GM21576 (cell line): ENCODE results near the gene ARHGEF6.
"Not testable (repeated sequence)": the region's sequence is repeated elsewhere in the genome, so short reads cannot be mapped to it uniquely, and the experiment has no call there.

Experiments
- ATAC-seq: cut with Tn5 transposase; IDR thresholded peaks from one replicate; pipeline ENCODE4 v1.9.1; 2021; ENCODE audit warnings: mild to moderate bottlenecking, moderate library complexity; ENCODE audit not compliant: unreplicated experiment

ARHGEF6 gene, protein sequence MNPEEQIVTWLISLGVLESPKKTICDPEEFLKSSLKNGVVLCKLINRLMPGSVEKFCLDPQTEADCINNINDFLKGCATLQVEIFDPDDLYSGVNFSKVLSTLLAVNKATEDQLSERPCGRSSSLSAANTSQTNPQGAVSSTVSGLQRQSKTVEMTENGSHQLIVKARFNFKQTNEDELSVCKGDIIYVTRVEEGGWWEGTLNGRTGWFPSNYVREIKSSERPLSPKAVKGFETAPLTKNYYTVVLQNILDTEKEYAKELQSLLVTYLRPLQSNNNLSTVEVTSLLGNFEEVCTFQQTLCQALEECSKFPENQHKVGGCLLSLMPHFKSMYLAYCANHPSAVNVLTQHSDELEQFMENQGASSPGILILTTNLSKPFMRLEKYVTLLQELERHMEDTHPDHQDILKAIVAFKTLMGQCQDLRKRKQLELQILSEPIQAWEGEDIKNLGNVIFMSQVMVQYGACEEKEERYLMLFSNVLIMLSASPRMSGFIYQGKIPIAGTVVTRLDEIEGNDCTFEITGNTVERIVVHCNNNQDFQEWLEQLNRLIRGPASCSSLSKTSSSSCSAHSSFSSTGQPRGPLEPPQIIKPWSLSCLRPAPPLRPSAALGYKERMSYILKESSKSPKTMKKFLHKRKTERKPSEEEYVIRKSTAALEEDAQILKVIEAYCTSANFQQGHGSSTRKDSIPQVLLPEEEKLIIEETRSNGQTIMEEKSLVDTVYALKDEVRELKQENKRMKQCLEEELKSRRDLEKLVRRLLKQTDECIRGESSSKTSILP

GRCh38 chrX:136780763-136781162 is at the start of gene ARHGEF6:
Gene ARHGEF6, minus strand, starts transcription at chrX:136780932. Its CDS starts 50 bp downstream, at chrX:136780882.
- no peak for ATAC-seq

GRCh38 chrX:136829413-136829812 is 48.7 kb upstream of the ARHGEF6 start:
- ATAC-seq, result no peak

DNA sequence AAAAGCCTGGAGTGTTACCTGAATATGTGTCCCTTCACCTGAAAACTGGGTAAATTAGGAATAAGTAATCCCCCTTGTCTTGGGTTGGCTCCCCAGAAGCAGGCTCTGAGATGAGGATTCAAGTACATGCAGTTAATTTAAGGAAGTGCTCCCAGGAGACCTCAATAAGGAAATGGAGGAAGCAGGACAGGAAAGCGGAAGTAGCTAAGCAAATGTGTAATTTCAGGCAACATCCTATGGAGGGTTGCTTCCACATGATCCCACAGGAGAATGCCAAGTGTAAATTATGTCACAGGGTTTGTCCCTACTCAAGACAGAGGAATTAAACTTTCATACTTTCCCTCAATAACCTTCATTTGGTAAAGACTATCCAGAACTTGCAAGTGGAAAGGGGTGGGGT is 48.1 kb upstream of the ARHGEF6 start:
- no peak for ATAC-seq

DNA sequence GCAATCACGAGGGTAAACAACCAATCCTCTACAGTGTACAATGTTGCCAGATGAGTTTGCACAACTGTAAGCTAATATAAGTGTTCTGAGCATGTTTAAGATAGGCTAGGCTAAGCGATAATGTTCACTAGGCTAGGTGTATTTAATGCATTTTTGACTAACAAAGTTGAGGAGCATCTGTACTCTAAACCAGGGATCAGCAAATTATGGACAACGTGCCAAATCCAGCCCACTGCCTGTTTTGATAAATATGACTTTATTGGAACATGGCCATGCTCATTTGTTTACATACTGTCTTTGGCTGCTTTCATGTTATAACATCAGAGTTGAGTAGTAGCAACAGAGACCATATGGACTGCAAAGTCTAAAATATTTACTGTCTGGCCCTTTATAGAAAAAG is 46.3 kb upstream of the ARHGEF6 start:
- ATAC-seq, result no peak

- ATAC-seq, result no peak
These were observed 45.0 kb upstream of the ARHGEF6 start for GRCh38 chrX:136825771-136826170.

DNA sequence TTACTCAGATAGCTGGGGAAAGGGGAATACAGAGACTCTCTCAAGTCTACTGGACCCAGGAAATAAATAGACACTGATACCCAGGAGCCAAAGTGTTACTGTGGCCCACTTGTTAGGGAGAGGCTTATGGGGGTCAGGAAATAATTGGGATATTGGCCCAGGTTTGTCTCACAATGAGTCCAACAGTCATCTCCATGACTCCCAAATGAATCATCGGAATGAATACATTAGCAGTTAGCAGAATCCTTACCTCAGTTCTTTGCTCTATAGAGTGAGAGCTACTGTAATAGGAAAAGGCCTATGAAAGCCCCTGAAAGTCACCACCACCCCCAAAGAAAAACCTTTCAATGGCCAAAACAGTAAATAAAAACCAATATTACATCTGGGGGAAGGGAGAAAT is 42.4 kb upstream of the ARHGEF6 start:
- ATAC-seq, result no peak

- no peak for ATAC-seq
These were observed 41.8 kb upstream of the ARHGEF6 start for GRCh38 chrX:136822337-136823095.

- not testable (repeated sequence) for ATAC-seq
These were observed 39.0 kb upstream of the ARHGEF6 start for GRCh38 chrX:136819756-136820155.

DNA sequence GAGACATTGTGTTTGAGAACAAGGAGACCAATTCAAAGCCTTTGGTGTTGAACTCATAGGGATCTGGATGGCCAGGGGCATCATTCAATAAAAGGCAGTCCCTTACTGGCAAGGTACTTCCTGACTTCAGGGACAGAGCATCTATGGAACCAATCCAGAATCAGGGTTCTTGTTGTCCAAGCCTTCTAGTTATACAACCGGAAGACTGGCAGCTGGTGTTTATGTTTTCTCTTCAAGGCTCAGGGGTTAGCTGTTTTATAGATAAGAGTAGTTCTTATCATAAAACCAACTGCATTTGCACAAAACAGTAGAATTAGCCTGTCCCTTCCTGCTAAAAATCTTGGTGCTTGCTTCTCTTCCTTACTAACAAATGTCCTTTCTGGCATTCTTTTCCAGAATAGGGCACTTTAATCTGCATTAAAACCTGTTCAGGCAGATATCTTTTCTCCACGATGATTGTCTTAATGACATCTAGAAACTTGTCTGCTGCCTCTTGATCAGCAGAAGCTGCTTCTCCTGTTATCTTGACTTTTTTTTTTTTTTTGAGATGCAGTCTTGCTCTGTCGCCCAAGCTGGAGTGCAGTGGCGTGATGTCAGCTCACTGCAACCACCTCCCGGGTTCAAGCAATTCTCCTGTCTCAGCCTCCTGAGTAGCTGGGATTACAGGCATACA is 38.4 kb upstream of the ARHGEF6 start:
- no peak for ATAC-seq

DNA sequence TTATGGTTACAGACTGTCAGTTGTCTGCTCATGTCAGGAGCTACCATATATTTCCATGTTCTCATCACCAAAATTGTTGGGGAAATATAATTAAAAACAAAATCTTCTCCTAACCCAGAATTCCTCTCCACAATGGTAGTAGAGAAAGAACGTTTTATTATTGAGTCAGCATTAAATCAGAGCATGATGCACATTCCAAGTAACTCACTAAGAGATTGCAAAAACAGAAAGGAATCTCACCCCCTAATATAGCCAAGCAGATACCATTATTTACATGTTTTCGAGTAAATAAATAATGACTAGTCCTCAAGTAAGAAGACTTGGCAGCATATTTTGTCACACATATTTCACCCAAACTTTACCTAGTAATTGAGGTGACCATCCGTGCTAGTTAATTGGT is 36.2 kb upstream of the ARHGEF6 start:
- ATAC-seq, result no peak

DNA sequence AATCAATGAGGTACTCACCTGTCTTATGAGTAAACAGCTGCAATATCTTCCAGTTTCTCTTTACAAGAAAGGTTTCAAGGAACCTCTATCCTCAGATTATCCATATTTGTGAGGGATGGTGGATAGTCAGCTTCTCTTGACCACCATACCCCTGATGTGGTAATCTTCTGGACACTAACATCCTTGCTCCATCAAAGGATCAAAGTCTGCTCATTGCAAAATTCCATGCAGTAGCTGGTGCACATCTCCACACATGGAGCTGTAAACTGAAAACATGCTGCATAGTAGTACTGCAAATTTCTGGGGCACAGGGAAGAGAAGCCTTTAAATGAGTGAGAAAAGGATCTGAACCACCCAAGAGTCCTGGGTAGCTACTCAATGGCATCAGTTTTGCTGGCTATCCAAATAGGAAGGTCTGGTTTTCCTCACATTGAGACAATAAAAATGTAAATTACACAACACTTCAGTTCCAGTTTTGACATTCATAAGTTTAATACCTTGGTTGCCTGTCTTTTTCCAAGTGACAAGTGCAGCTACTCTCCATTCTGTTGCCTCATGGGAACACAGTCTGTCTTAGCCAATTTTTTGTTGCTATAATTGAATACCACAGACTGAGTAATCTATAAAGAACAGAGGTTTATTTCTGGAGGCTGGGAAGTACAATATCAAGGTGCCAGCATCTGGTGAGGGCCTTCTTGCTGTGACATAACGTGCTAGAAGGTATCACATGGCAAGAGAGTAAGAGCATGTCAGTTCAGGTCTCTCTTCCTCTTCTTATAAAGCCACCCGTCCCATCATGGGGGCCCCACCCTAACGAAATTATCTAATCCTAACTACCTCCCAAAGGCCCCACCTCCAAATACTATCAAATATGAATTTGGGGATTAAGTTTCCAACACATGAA is 34.4 kb upstream of the ARHGEF6 start:
- no peak for ATAC-seq

DNA sequence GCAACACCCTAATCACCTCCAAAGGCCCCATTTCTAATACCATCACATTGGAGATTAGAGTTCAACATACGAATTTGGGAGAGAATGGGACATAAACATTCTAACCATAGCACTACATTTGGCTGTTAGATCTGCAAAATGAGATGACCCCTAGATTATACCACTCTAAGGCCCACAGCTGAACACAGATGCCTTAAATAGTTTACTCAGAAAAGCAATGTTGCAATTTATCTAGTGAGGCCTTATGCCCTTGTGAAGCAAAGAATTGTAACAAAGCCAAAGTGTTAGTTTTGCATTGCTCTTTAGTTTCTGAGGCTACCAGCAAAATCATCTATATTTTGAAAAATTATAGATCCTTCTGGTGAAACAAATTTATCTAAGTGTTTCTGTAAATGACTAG is 31.6 kb upstream of the ARHGEF6 start:
- ATAC-seq, result no peak

- no peak for ATAC-seq
These were observed 29.8 kb upstream of the ARHGEF6 start for GRCh38 chrX:136810493-136810892.

DNA sequence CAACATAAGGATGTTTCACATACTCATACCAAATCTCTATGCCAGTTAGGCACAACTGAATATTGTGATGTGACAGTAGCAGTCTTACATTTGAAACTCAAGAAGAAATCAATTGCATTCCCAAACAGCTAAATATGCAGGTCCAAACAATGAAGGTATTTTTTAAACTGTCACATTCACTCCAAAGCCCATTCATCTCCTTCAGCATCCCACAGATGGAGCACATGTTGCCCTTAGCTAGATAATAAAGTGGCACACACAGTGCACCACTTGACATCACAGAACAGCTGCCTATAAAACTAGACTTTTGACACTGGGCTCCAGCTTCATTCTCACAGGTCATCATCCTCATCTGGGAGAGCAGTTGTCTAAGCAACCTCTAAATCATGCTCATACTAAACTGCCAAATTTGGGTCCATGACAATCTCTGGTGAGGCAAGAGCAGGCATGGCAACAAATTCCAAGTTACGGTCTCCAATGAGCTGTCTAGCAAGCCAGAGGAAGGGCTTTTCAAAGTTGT is 26.2 kb upstream of the ARHGEF6 start:
- no peak for ATAC-seq

- ATAC-seq, result no peak
These were observed 21.8 kb upstream of the ARHGEF6 start for GRCh38 chrX:136802515-136802914.

DNA sequence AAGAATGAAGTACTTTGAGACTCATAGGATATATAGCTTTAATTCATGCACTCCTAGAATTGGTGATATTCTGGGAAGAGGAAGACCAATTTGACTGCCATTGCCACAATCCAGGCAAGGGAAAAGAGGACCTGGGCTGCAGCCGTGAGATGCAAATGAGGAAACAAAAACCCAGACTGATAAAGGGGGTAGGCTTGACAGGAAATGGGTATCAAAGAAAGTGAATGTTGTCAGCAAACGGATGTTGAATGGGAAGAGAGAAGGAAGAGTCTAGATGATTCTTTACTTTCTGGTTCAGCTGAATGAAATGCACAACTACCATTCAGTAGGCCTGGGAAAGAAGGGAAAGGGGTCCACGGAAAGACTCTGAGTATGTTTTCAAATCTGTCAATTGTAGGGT is 17.1 kb upstream of the ARHGEF6 start:
- no peak for ATAC-seq

DNA sequence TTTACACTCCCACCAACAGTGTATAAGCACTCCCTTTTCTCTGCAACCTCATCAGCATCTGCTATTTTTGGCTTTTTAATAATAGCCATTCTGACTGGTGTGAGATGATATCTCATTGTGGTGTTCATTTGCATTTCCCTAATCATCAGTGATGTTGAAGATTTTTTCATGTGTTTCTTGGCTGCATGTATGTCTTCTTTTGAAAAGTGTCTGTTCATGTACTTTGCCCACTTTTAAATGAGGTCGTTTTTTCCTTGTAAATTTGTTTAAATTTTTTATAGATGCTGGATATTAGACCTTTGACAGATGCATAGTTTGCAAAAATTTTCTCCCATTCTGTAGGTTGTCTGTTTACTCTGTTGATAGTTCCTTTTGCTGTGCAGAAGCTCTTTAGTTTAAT is 14.4 kb upstream of the ARHGEF6 start:
- not testable (repeated sequence) for ATAC-seq

DNA sequence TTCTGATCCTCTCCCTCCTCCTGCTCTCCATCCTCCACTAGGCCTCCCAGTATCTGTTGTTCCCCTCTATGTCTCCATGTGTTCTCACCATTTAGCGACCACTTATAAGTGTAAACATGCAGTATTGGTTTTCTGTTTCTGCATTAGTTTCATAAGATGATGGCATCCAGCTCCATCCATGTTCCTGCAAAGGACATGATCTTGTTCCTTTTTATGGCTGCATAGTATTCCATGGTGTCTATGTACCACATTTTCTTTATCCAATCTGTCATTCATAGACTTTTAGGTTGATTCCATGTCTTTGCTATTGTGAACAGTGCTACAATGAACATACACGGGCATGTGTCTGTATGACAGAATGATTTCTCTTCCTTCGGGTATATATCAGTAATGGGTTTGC is 13.9 kb upstream of the ARHGEF6 start:
- ATAC-seq, result not testable (repeated sequence)

- ATAC-seq, result no peak
These were observed 13.3 kb upstream of the ARHGEF6 start for GRCh38 chrX:136794080-136794479.

DNA sequence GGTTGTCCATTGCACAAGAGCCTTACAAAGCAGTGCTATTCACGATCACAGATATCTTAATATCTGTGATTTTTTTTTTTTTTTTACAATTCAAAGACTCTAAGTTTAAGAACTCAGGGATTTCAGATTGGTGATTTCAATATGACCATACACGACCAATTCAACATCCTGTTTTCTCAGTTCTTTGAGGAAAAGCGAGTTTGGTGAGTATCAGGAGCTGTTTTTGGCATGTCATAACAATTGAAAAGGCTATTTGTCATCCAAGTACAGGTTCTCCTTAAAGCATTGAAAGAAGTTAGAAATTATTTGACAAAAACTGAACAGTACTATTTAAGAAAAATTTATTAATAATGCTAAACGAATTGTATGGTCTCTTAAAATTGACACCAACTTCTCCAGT is 9.1 kb upstream of the ARHGEF6 start:
- ATAC-seq, result no peak
